GM23338 (cell line): ENCODE results near the gene STK39.

Source experiments
- CREB1 ChIP-seq: fragments of 250-450 bp; sonication (Bioruptor Pico); IDR thresholded peaks from 2 replicates; pipeline ENCODE4 v1.5.0; 2020; ENCODE audit warnings: low read depth, mild to moderate bottlenecking, moderate library complexity
- EZH2 ChIP-seq: fragments of 200-600 bp; sonication (generic); IDR thresholded peaks from one replicate; pipeline ENCODE4 v1.8.0; 2017; ENCODE audit warnings: antibody characterized with exemption, mild to moderate bottlenecking, low read depth; ENCODE audit not compliant: unreplicated experiment
- EZH2phosphoT487 ChIP-seq: fragments of 200-600 bp; sonication (generic); IDR thresholded peaks from one replicate; pipeline ENCODE4 v1.8.1; 2018; ENCODE audit warnings: antibody characterized with exemption; ENCODE audit not compliant: unreplicated experiment
- JUNB ChIP-seq: IDR thresholded peaks from one replicate; pipeline ENCODE4 v1.6.1; 2016; ENCODE audit warnings: antibody characterized with exemption; ENCODE audit not compliant: unreplicated experiment
- NANOG ChIP-seq: IDR thresholded peaks from 2 replicates; pipeline ENCODE4 v1.6.1; 2016; ENCODE audit warnings: antibody characterized with exemption, borderline replicate concordance
- POLR2AphosphoS5 ChIP-seq: IDR thresholded peaks from 2 replicates; pipeline ENCODE4 v1.6.1; 2016; ENCODE audit warnings: antibody characterized with exemption, low read depth
- ZNF114 ChIP-seq: fragments of 250-450 bp; sonication (Bioruptor Pico); IDR thresholded peaks from 2 replicates; pipeline ENCODE4 v1.5.0; 2020; ENCODE audit warnings: mild to moderate bottlenecking, moderate library complexity
- ZNF331 ChIP-seq: fragments of 250-450 bp; sonication (Bioruptor Pico); IDR thresholded peaks from 2 replicates; pipeline ENCODE4 v1.5.0; 2020; ENCODE audit warnings: low read depth, mild to moderate bottlenecking, moderate library complexity
- TF ChIP-seq, protein P1 (sequence below), 2 experiments: fragments of 200-600 bp in 1 of 2; sonication (generic) in 1 of 2; conservative IDR thresholded peaks; 2 replicates each; pipeline versions ENCODE4 v1.5.1 to v1.6.1; 2016 to 2017; ENCODE audit warnings: antibody characterized with exemption in 2 of 2, low read depth in 2 of 2, mild to moderate bottlenecking in 2 of 2, moderate library complexity in 1 of 2
- TF ChIP-seq, protein P2 (sequence below): IDR thresholded peaks from one replicate; pipeline ENCODE4 v1.6.1; 2018; ENCODE audit warnings: antibody characterized with exemption; ENCODE audit not compliant: unreplicated experiment

- no peak for TF ChIP-seq EZH2phosphoT487
- TF ChIP-seq, protein P1, sequence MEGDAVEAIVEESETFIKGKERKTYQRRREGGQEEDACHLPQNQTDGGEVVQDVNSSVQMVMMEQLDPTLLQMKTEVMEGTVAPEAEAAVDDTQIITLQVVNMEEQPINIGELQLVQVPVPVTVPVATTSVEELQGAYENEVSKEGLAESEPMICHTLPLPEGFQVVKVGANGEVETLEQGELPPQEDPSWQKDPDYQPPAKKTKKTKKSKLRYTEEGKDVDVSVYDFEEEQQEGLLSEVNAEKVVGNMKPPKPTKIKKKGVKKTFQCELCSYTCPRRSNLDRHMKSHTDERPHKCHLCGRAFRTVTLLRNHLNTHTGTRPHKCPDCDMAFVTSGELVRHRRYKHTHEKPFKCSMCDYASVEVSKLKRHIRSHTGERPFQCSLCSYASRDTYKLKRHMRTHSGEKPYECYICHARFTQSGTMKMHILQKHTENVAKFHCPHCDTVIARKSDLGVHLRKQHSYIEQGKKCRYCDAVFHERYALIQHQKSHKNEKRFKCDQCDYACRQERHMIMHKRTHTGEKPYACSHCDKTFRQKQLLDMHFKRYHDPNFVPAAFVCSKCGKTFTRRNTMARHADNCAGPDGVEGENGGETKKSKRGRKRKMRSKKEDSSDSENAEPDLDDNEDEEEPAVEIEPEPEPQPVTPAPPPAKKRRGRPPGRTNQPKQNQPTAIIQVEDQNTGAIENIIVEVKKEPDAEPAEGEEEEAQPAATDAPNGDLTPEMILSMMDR (conservative IDR thresholded peaks at IDR 0.05; ENCODE audit: low read depth in 2 of 2) = no peak
- TF ChIP-seq POLR2AphosphoS5 = no peak
- TF ChIP-seq, protein P2, sequence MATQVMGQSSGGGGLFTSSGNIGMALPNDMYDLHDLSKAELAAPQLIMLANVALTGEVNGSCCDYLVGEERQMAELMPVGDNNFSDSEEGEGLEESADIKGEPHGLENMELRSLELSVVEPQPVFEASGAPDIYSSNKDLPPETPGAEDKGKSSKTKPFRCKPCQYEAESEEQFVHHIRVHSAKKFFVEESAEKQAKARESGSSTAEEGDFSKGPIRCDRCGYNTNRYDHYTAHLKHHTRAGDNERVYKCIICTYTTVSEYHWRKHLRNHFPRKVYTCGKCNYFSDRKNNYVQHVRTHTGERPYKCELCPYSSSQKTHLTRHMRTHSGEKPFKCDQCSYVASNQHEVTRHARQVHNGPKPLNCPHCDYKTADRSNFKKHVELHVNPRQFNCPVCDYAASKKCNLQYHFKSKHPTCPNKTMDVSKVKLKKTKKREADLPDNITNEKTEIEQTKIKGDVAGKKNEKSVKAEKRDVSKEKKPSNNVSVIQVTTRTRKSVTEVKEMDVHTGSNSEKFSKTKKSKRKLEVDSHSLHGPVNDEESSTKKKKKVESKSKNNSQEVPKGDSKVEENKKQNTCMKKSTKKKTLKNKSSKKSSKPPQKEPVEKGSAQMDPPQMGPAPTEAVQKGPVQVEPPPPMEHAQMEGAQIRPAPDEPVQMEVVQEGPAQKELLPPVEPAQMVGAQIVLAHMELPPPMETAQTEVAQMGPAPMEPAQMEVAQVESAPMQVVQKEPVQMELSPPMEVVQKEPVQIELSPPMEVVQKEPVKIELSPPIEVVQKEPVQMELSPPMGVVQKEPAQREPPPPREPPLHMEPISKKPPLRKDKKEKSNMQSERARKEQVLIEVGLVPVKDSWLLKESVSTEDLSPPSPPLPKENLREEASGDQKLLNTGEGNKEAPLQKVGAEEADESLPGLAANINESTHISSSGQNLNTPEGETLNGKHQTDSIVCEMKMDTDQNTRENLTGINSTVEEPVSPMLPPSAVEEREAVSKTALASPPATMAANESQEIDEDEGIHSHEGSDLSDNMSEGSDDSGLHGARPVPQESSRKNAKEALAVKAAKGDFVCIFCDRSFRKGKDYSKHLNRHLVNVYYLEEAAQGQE = no peak
- no peak for TF ChIP-seq EZH2
- TF ChIP-seq ZNF331 (CRISPR knock-in tag) = no peak
- no peak for TF ChIP-seq CREB1 (CRISPR knock-in tag)
- no peak for TF ChIP-seq JUNB
- no peak for TF ChIP-seq ZNF114 (CRISPR knock-in tag)
- no peak for TF ChIP-seq NANOG
Measured at GRCh38 chr2:168233726-168234406, 13.5 kb downstream of the STK39 start.
